Activated T-cell treated with anti-CD3 and anti-CD28 coated beads for 24 hours (primary cell): ENCODE data around the gene MIPEP.
"Not testable (repeated sequence)": the region's sequence is repeated elsewhere in the genome, so short reads cannot be mapped to it uniquely, and the experiment has no call there.

Source experiments
- DNase-seq: peaks from one replicate; pipeline ENCODE4 v3.0.0-alpha.2; 2020; ENCODE audit warnings: low read depth

Gene MIPEP

DNA sequence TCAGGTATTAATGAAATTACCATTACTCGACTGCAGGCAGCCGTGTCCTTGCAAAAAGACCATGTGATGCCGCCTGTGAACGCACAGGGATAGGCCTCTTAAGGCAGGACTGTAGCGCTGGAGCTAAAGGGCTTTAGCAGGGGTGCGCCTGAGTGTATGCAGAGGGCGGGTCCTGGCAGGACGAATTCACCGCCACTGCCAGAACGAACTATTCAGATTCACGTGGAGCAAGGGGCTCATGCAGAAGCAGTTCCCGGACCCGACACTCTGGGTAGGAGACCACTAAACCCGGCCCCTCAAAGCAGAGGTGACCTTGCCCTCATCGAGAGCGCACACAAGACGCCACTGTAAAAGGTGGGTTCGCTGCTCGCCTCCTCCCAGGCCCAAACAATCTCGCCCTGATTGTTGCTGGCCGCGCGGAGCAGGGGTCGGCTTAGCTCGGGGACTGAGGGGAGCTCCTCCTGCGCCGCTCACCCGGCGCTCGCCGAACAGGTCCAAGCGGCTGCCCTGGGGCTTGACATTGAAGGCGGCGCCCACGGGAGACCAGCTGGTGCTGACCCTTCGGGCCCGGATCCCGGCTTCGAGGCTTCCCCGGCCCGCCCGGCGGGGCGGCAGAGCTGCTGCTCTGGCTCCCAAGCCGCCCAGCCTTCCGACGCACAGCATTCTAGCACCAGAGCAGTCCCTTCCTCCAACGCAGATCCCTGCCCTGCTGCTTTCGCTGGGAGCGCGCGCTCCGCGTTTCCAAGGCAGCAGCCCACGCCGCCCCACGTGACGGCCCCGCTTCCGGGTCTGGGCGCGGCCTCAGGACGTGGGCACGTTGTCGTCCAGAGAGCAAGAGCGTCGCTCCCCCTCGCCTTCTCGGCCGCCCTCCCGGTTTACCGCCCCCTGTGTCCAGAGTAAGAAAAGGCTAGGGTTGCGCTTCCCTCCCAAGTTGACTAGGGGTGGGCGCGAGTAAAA lies at the start of gene MIPEP:
MIPEP (minus strand) TSS at position 743 of the 957 bp plus-strand sequence; CDS start at position 663, 80 bp downstream.
- DNase-seq, result peak; percentile 91

DNA sequence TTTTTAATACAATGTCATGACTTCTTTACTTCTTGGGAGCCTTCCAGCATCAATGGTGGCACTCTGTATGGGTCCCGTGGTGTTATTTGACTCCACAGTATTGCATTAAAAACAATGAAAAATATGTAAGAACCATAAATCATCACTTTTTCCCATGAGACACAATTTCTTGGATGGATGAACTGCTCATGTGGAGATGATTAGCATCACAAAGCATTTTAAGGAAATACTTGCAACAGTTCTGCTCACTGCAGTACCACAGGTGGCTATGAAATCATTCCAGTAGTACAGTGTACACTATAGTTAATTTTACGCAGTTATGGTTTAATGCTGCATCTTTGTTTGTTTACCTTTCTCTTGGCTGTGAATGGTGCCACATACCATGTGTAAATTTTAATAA lies 45.3 kb upstream of the MIPEP start:
- DNase-seq, result no peak

DNA sequence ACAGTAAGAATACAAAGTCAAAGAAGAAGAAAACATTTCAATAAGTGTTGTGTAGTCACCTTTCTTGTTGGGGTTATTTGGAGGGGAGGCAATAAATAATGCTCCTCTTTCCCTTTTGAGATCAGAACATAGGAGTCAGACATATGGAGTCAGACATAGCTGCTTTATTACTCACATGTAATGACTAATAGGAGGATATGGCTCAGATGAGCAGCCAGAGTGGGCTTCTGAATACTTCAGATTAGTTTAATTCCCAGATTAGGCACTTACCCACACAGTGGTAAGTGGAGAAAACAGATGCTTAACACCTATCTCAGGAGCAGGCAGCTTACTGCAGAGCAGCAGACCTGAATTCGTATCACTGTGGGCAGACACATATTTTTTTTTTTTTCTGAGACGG lies 39.8 kb upstream of the MIPEP start:
- DNase-seq, result no peak

DNA sequence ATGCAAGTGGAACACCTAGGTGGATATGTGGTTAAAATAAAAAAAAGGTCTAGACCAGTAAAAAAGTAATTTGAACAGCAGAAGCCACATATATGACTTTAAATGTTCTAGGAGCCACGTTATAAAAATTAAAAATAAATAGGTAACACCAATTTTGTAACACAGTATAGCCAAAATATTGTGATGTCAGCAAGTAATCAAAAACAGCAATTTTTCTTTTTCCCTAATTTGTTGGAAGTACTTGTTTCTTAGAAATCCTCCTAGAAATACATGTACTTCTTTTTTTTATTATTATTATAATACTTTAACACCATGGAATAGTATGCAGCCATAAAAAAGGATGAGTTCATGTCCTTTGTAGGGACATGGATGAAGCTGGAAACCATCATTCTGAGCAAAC lies 33.8 kb upstream of the MIPEP start:
- no peak for DNase-seq

DNA sequence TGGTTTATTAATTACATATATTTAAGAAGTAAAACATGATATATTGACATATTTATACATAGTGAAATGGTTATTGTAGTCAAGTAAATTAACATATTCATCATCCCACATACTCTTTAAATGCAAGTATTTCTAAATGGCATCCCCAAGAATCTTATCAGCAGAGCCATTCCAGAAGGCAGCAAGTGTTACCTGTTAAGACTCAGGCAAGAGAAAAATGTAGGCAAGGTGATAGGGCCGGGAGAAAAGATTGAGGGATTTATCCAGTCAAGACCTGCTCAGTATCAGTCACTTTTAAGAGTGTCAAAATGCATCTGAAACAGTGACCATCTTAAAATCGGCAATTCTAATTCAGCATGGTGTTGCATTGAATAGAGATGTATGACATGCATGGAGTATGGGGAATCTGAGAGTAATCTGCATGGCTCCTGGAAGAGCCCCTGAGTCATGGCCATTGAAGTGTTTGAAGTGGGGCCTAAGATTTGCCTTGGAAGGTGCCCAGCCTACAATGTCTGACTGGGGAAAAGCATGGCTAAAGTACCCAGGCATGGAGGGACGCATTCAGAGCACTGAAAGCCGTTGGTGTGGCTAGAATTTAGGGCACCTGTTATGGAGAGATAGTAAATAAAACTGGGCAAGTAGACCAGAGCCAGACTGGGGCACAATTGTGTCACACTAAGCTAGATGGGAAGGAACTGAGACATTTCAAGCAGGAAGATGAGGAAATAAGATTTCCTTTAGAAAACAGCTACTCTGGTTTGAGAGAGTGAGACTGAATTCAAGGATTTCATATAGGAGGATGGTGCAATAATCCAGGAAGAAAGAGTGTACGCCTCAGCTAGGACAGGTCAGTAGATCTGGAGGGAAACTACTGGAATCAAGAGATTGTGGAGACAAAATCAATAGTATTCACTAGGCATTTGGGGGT lies 33.1 kb upstream of the MIPEP start:
- no peak for DNase-seq

DNA sequence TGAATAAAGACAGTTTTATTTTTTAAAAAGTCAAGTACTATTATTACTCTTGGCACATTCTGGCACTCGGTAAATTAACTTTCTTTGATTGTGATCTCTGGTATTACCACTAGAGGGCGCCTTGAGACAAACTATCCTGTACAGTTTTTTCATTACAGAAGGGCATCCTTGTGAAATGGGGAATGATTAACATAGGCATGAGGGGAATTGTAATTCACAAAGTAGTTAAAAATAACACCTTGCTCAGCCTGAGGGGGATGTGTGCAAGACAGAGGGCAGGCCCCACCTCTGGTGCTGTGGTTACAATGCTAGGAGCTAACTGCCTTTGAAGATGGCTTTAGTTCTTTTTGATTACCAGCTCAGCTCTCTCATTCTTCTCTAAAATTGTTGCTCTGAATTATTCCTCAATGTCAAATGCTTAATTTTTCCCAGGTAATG lies 32.3 kb upstream of the MIPEP start:
- no peak for DNase-seq

DNA sequence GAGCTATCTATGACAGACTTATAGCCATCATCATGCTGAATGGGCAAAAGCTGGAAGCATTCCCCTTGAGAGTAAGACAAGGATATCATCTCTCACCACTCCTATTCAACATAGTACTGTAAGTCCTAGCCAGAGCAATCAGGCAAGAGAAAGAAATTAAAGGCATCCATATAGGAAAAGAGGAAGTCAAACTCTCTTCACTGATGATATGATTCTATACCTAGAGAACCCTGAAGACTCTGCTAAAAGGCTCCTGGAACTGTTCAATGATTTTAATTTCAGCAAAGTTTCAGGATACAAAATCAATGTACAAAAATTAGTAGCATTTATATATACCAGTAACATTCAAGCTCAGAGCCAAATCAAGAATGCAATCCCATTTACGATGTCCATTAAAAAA lies 29.8 kb upstream of the MIPEP start:
- no peak for DNase-seq

DNA sequence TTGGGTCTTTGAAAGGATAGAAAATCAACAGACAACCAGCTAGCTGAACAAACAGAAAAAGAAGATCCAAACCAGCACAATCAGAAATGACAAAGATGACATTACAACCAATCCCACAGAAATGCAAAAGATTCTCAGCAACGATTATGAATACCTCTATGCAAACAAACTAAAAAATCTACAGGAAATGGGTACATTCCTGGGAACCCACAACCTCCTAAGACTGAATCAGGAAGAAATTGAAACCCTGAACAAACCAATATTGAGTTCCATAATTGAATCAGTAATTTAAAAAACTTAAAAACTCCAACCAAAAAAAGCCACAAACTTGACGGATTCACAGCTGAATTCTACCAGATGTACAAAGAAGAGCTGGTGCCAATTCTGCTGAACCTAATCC lies 29.0 kb upstream of the MIPEP start:
- no peak for DNase-seq

DNA sequence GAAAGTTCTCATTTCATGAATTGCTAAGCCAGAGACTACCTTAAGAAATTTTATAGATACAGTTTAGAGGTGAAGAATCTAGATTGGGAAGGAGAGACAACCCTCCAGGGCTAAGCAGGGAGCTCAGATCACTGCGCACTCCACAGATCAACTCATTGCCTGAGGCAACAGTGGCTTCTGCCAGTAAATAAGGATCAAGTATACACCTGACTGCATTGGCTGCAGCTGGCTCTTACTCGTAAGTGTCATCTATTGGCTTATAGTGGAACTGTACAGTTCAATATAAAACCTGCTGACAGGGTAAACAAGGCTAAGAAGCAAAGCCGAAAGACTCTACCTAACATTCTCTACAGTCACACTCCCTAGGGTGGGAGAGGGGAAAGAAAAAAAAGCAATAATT lies 26.1 kb upstream of the MIPEP start:
- no peak for DNase-seq

DNA sequence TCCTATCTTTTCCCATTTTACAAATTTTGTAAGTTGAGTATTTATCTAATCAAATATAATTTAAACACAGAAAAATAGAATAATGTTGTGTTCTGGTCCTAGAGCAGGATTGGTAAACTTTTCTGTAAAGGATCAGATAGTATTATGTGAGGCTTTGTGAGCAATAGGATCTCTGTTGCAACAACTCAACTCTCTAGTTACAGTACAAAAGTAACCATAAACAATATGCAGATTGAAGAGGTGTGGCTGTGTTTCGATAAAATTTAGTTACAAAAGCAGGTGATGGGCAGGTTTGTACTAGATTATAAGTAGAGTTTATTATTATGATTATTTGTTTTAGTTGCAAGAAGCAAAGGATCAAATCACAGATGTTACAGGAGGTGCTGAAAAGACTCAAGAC lies 23.3 kb upstream of the MIPEP start:
- no peak for DNase-seq

DNA sequence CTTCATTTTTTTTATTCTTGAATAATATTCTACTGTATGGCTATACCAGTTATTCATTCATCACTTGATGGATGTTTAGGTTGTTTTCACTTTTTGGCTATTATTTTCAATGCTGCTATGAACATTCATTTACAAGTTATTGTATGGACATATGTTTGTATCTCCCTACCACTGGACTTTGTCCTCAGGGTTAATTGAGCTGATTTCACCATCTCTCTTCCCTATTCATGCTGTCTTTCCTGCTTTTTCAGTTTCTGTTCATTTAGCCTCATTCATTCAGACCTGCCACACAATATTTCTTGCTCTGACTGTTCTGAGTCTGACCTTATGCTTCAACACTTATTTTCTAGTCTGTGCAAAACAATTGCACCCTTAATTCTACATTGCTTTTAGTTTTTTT lies 20.4 kb upstream of the MIPEP start:
- no peak for DNase-seq

DNA sequence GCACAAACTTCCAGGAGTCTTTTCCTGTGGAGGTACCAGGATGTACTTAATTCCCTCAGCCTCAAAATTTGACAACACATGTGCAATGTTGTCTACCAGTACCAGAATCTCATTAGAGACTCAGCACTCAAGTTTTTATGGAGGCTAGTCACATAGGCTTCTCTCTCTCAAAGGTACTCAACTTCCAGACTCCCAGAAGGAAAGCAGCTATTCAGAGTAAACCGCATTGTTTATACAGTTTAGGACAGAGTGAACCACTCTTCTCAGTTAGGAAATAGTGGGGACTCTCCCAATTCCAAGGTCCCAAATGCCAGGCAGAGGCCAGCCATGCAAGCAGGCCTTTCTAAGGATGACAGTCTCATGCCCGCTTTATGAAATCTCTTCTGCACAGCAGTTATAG lies 16.6 kb upstream of the MIPEP start:
- DNase-seq, result no peak

DNA sequence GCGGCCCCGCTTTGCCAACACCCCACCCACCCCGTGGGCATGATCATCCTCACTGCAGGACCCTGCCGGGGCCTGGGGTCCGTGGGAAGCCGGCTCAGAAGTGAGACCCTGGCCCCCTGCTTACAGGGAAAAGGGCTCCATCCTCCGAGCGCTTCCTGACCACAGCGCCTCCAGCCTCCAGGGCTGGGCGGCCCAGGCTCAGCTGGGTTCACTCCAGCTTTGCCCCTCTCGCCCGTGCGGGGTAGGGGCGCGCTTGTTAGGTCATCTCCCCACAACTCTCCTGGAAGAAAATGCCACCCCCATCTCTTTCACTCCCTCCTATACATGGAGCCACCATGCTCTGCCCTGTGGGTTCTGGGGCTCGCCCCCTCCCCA lies 14.7 kb upstream of the MIPEP start:
- no peak for DNase-seq

DNA sequence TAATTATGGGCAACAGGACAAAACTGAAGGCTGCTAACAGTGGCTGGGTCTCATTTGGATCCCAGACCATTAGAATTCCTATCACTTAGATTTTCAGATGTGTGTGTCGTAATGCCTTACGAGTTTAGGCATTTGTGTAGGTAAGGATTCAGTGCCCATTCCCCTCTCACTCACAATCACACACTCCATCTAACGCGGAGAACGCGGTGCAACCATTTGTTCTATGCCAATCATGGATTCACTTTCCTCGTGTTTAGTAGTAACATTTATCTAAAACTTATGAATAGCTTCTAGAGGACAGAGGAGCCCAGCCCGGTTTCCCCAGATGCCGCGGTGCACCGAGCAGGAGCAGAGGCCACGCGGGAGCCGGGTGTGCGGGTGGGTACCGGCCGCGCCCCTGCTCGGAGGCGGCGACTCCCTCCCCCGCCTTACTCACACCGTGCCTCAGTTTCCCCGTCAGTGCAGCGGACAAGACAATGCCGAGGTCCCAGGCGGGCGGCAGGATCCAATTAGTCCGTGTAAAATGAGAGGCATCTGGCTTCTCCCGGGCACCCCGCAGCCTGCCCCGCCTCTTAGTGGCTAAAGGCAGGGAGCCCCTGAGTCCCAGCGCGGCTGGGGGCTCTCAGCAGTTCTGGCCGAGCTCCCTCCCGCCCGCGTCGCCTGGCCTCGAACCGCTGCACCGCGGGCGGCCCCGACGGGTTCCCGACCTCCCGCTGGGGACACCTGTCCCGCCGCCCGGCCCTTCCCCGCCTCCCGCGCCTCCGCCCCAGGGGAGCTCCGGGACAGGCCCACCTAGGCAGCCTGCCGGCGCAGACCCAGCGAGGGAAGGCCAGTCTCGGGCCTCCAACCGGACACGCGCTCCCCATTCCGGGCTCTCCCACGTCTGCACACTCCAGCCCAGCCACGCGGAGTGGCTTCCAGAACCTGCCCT lies 14.0 kb upstream of the MIPEP start:
- no peak for DNase-seq

DNA sequence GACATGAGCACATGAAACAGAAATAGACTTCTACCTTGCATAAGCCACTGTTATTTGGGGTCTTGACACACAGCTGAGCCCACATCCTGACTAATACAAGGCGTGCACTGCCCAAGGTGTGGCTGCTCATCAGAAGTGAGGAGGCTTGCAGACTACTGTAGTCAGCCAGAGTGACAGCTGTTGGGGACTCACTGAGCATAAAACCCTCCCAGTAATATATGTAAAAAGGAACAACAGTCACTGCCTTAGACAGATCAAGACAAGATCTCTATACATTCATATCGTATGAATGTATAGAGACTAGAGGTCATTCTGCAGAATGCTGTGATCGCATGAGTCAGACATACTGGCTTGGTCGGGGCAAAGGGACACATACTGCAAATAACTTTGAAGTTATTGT lies 12.2 kb upstream of the MIPEP start:
- DNase-seq, result no peak

DNA sequence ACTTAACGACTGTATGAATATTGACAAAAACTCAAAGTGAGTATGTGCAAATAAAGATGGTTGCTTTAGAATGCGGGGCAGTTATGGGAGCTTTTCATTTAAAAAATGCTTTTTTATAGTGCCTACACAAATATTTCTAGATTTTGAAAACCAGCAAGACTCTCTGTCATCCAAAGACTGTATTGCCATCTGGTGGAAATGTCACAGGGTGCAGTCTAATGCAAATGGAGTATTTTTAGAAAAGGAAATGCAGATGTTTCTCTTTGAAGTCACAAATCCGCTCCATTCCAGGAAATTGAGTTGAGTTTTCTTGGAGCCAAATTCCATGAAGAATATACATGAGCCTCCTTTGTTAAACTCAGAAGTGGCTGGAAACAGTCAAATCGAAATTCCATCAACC lies 10.4 kb upstream of the MIPEP start:
- no peak for DNase-seq

DNA sequence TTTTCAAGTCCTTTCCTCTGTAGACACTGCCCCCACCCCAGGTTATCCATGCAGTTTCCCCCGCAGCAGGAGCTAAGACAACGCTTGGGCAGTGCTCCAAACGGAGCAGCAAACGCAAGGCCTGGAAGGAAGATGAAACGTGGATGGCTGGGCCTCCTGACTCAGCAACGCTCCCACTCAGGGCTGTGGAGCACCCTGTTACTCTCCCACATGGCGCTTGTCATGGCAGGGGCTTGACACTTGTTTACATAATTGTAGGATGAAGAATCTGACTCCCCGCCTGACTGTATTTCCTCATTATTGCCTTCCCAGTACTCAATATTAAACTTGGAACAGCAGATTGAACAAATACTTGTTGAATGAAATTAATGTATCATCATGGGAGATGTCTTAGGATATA lies 8.9 kb upstream of the MIPEP start:
- no peak for DNase-seq

DNA sequence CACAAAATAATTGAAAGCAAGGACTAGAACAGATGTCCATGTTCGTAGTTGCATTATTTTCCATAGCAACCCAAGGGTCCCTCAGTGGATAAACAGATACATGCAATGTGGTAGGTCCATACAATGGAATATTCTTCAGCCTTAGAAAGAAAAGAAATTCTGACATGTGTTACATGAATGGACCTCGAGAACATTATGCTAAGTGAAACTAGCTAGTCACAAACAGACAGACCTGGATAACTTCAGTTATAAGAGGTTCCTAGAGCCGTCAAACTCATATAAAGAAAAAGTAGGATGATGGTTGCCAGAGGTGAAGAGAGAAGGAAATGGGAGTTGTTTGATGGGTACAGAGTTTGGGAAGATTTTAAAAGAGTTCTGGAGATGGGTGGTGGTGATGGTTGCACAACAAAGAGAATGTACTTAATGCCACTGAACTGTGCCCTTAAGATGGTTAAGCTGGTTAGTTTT lies 8.3 kb upstream of the MIPEP start, which contains the start of gene C1QTNF9B:
C1QTNF9B (minus strand) TSS at position 51 of the 468 bp plus-strand sequence.
- not testable (repeated sequence) for DNase-seq

DNA sequence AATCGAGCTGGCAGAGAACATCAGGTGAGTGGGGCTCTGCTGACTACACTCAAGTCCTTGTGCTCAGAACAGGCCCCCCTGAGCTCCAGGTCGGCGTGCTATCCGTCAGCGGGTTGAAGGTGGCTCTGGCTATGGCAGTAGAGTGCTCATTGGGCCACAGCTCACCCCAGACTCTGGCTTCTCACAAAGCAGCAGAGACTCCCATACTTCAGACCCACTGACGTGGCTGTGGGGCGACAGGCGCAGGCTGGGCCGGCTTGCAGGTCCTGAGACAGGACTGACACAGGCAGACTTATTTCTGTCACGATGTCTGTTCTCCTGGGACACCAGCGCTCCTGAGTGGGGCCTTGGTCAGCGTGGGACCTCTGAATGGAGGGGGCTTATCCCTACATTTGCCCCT lies 5.5 kb upstream of the MIPEP start:
- DNase-seq, result not testable (repeated sequence)

DNA sequence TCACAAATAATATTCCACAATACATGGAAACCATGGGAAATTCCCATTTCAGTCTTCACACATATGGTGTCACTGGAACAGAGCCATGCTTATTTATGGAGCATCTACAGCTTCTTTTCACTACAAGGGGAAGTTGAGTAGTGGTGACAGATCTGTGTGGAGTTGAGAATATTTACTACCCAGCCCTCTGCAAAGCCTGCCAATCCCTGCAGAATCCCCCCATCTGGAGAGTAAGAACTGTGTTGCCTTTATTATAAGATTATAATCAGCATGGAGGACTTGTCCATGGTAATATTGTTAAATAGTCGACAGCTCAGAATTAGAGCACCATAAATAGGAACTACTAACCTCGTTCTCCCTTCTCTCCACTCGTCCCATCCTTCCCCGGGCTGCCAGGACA lies 4.6 kb upstream of the MIPEP start:
- DNase-seq, result not testable (repeated sequence)
